Stimulated activated CD8-positive, alpha-beta memory T cell treated with anti-CD3 and anti-CD28 coated beads, Interleukin-12 subunit alpha, Interleukin-12 subunit beta, amount 100 ng/mL, for 24 hours (primary cell): ENCODE data around the gene ZFP36L1.

Experiments used
- DNase-seq: peaks from one replicate; pipeline ENCODE4 v3.0.0-alpha.2; 2020; ENCODE audit errors: extremely low read depth

ZFP36L1 gene

DNA sequence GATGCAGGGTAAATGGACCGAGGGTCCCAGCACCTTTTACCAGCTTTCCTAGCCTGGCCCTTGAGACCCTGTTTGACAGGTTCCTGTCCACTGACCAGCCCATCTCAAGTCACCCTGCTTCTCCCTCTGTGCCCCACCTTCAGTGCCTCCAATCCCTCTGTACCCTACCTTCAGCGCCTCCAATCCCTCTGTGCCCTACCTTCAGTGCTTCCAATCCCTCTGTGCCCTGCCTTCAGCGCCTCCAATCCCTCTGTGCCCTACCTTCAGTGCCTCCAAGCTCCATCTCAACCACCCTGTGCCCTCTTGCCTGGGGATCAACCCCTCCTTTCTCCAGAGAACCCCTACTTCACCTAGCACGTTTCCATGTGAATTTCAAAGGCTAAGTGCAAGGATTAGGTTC lies 54.3 kb downstream of the ZFP36L1 start:
- DNase-seq, result no peak
